GM18861 (cell line): ENCODE measurements around the gene ACSL1.
"Not testable (repeated sequence)": the region's sequence is repeated elsewhere in the genome, so short reads cannot be mapped to it uniquely, and the experiment has no call there.

Source experiments
- ATAC-seq: cut with Tn5 transposase; IDR thresholded peaks from one replicate; pipeline ENCODE4 v1.9.1; 2021; ENCODE audit not compliant: unreplicated experiment

Gene ACSL1

DNA sequence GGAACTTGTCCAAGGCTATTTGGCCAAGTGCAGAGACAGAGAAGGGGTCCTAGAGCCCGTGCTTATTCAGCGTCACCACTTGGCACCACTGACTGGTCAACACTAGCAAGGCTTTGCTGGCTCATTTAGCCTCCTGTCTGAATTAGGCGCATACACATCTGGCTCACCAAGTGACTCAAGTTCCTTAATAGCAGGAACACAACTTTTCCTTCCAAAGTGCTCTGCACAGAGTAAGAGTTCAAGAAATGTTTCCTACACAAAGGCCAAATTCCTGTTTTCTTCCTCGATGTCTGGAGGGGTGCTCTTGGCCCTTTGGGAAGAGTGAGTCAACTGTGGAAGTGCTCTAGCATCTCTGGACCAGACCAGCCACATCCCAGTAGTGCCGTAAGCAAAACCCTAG is 65.1 kb downstream of the ACSL1 start:
- ATAC-seq, result no peak

DNA sequence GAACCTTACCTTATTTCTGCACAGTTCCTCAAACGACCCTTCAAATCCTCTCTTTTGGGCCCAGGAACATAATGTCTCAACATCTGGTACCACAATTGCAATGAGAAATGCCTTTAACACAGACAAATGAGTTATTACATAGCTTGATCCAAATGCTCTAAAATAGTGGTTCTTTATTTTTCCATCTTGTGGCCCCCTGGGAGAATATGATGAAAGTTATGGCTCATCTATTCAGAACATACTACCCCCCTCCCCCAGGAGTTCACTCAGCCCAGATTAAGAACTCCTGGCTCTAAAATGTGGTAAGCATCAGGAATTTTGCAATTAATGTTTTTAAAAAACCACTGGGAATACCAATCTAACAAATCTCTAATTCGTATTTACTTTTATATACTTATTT is 68.0 kb downstream of the ACSL1 start:
- ATAC-seq, result no peak

DNA sequence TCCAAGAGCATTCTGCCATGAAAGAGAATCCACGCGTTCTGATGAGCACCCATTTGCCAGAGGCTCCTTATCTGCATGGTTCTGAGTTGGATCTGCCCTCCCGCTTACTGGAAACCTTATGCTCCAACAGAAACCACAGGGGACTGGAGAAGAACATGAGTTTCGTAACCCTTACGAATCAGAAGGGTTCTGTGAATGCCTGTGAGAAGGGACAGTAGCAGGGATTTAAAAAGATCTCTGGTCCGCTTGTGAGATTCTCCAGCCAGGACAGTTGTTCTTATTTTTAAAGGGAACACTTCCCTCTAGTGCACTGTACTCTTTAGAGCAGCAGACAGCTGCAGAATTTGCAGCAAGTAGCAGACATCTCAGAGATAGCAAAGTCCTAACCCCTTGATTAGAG is 69.4 kb downstream of the ACSL1 start:
- ATAC-seq, result no peak

DNA sequence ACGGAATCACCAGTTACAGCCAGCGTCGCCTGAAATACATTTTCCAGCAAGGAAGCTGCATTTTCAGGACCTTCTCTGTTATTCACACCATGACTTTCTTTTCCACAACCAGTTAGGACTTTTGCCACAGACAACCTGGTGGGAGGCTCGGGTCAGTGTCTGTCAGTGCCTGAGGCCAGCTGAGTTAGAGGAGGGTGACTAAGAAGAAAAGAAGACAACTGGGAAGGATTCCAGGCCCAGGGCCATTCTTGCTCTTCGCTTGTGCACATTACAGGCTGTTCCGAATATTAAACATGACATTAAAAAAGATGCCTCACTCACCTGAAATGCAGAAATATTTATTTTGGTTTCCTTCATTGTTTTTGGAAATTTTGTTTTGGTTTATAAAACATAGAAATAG is 70.5 kb downstream of the ACSL1 start:
- no peak for ATAC-seq

DNA sequence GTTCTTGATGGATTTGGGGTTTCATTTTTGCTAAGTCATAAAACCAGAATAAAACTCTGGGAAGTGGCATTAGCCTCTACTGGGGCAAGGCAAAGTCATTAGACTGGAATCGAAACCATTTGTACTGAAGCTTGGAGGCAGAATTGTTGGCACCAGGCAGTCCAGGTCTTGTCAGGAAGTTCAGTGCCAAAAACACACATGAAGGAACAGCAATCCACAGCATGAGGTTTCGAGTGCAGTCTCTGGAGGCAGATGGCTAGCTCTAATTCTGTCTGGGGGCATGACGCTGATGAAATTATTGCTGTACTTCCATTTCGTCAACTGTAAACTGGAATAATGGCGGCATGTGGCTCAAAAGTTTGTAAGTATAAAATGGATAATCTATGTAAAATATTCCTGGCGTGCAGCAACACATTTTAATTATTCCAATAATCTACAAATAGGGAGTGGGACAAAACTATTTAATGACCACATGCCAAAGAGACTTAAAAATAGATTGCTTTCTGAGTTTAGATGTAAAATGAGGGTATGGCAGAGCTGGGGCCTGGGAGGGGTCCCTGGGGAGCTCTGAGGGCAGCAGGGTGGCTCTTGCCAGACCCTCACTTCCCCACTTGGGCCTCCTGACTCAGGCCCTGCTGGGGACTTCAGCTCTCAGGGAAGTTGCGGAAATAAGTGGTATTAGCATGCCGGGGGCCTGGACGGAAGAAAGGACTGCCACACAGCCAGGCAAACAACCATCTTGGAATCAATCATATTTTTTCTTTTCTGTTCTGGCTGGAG is 73.1 kb downstream of the ACSL1 start:
- ATAC-seq, result no peak

DNA sequence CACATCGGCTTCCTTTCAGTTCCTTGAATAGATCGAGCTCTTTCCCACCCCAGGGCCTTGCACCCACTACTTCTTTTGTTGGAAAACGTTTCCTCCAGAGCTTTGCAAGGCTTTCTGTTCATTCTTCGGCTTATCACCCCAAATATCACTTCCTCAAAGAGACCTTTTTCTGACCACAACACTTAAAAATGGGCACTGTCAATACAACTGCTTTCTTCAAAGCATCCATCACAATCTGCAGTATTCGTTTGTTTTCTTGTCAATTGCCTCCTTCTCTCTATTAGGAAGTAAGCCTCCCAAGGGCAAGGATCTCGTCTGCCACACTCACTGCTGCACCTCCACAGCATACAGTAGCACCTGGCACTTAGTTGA is 74.2 kb downstream of the ACSL1 start:
- ATAC-seq, result no peak

DNA sequence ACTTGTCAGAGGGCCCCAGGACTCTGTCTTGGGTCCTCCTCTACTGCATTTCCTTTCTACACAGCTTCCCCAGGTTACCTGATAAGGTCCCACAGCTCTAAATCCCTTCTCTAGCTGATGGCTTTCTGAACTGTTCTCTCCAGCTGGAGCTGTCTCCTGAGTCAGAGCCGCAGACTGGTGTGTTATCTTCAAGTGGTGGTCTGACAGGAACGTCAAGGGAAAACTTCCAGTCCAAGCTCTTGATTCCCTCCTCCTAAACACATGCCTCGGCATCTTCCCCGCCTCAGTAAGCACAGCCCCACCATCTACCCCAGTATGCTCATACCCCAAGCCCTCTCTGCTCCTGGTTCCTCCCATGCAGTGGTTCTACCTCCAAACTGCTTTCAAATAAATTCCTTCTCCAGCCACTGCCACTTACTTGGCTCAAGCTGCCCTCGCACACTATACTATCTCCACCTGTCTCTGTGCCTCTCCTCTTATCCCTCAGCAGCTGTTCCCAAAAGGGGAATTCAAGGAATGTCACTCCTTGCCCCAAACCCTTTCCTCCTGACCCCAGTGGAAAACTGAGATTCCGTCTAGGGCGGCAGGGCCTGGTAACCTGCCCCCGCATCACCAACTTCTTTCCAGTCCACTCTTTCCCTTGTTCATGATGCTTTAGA is 74.7 kb downstream of the ACSL1 start:
- no peak for ATAC-seq

DNA sequence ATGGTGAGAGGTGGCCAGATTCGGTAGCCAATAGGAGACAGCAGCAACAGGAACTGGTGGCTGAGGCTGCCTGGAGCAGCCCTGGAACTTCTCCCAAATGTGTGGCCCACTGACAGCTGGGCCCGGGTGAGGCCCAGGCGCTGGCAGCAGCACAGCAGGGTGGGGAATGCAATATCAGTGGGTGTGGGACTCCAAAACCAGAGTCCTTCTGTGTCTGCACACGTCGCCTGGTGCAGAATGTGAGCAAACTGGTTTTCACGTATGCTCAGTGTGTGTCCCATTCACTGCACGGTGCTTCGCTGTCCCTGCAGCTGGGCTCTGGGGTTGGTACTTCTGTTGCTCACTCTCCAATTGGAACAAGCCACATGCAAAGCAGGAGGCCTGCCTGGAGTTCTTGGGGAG is 77.5 kb downstream of the ACSL1 start:
- ATAC-seq, result no peak

DNA sequence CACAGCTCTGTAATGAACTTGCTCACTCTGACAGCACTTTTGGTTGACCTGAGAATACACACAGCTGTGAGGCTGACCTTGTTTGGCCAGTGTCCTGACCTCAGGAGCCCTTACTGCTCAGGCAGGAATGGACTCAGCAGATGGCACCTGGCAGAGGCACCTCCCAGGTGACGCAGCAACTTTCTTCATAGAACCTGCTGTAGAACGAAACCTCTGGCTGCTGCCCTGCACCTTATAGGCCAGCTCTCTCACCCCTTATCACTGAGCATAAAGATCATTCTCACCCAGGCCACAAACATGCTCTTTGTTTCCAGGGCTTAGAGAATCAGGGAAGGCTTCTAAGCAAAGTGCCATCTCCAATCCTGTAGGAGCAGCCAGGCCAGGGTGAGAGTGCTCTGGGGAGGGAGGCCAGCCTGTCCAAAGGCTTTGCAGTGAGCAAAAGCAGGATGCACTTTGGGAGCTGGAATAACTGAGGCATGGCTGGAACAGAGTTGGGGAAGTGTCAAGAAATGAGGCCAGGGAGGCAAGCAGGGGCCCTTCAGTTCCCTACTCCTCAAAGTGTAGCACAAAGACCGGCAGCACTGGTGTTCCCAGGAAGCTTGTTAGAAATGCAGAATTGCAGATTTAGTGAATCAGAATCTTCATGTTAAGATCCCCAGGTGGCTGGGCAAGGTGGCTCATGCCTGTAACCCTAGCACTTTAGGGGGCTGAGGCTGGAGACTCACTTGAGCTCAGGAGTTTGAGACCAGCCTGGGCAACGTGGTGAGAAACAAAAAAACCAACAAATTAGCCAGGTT is 78.5 kb downstream of the ACSL1 start:
- ATAC-seq, result no peak

DNA sequence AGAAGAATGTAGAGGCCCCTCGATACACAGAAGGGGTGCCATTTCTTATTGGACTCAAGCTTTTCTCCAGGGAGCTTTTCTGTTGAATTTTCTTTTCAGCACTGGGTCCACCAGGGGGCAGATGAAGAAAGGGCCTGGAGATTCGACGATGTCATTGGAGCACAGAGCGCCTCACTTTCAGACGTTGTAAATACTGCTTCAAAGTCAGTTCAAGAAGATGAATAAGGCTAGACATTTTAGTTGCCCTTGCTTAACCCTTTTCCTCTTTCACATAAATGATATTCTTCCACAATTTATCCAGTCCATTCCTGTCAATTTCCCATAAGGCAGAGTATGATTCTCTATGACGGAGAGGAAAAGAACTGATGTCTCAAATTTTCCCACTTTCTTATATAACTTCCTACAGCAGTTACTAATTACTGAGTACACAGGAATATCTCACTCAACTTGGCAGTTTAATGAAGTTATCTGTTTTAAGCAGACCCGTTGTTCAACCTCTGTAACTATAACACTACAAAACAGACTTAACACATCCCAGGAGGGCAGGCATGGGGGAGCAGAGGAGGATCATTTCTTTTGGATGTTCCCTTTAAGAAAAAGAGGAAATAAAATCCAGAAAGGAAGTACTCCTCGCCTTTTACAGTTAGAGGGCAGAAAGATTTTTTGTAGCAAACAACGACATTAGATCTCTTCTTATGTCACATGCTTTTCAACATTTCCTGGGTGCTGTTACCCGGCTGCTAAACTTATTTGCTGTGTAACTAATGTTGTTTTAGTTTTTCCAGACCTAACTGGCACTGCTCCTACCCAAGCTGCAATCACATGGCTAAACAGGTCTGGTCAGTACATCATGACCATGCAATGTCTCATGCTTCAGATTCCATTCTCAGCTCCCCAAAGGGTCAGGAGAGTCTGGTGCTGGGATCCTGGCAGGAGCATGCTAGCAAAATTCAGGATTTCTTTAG is 79.7 kb downstream of the ACSL1 start:
- ATAC-seq, result peak; percentile 59

DNA sequence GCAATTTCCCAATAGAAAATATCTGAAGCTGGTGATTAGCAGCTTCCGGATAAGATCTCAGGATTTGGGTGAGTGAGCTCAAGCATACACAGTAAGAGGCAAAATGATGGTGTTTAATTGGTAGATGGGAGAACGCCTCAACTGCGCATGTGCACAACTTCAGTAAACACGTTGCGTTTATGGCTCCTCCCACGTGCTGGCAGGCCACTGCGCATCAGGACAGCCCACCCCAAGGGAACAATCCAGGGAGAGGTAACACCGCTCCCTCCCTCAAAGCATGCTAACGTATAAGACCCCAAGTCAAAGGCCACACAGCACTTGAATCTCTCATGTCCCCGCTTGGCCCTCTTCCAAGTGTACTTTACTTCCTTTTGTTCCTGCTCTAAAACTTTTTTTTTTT is 81.5 kb downstream of the ACSL1 start:
- ATAC-seq, result no peak

DNA sequence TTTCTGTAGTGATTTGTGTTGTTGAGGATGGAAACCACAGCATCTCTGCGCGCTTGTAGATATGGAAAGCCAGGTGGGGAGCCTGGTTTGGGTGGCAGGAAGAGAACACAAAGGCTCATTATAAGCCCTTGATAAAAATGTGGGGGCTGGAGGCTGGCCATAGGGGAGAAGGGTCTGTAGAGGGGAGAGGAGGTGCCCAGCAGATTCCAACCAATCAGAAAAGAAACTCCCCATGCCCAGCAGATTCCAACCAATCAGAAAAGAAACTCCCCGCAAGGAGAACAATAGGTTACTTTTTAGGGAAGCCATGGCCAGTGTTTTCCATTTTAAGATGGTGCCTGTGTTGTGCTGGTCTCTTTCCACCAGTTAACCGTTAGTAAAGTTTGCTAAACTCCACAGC is 82.1 kb downstream of the ACSL1 start:
- ATAC-seq, result no peak

DNA sequence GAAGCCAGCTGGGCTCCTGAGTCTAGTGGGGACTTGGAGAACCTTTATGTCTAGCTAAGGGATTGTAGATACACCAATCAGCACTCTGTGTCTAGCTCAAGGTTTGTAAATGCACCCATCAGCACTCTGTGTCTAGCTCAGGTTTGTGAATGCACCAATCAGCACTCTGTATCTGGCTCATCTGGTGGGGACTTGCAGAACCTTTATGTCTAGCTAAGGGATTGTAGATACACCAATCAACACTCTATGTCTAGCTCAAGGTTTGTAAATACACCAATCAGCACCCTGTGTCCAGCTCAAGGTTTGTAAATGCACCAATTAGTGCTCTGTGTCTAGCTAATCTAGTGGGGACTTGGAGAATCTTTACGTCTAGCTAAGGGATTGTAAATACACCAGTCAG is 84.1 kb downstream of the ACSL1 start:
- not testable (repeated sequence) for ATAC-seq

DNA sequence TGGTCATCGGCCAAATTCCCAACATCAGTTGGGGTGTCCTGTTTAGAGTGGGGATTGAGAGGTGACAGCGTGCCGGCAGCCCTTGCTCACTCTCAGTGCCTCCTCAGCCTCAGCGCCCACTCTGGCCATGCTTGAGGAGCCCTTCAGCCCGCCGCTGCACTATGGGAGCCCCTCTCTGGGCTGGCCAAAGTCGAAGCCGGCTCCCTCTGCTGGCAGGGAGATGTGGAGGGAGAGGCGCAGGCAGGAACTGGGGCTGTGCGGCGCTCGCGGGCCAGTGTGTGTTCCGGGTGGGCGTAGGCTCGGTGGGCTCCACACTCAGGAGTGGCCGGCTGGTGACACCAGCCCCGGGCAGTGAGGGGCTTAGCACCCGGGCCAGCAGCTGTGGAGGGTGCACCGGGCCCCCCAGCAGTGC is 84.8 kb downstream of the ACSL1 start:
- ATAC-seq, result no peak

DNA sequence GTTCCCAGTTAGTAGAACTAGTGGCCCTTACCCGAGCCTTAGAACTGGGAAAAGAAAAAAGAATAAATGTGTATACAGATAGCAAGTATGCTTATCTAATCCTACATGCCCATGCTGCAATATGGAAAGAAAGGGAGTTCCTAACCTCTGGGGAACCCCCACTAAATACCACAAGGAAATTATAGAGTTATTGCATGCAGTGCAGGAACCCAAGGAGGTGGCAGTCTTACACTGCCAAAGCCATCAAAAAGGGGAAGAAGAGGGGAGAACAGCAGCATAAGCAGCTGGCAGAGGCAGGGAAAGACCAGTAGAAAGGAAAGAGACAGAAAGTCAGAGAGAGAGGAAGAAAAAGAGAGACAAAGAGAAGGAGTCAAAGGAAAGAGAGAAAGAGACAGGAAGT is 86.2 kb downstream of the ACSL1 start:
- not testable (repeated sequence) for ATAC-seq

DNA sequence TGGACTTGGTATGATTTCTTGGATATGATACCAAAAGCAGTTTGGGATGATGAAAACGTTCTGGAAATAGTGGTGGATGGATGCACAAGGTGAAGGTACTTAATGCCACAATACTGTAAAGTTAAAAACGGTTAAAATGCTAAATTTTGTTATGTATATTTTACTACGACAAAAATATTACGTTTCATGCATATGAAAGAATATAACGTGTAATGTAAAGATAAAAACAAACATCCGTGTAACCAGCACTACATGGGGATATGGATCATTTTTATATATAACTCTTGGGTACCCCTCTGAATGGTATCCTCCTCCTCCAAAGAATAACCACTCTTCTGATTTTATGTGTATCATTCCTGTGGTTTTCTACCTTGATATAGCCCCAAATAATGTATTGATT is 91.0 kb downstream of the ACSL1 start:
- no peak for ATAC-seq

DNA sequence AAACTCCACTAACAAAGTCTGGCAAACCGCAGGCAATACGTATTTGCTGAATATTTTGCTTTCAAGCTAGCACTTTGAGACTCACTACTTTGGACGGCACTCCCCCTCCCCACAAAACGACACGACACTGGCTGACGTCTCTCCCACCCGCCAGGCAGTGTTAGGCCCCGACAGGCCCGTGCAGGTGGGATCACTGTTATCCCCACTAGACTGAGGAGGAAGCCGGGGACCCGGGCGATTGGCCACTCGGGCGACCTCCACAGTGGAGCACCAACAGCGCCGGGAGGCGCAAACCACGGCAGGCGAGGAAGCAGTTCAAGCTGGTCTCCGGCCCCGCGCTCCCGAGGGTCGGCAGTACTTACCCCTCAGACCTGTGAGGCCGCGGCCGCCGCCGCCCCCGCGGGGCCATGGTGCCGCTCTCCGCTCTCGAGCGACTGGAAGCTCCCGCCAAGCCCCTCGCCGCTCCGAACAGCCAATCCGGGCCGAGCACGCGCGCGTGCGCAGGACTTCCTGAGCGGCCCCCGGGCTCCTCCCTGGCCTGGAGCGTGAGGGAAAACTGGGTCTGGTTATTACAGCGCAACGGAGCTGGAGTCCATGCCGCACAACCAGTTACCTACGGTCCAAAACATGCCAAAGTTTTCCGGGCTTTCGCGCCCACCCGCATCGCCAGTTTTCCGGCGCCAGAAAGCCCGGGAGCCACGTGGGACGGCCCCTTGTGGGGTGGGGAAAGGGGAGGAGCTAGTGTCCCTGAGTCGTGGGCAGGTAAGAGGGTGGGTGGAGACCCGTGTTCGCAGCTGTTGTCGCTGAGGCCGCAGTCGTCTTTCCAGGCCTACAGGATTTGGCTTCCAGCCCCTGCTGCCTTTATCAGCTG is 91.9 kb downstream of the ACSL1 start, which contains the start of gene CENPU:
CENPU (minus strand) TSS at position 443 of the 871 bp plus-strand sequence; CDS start at position 409, 34 bp downstream.
- ATAC-seq, result peak; percentile 91

DNA sequence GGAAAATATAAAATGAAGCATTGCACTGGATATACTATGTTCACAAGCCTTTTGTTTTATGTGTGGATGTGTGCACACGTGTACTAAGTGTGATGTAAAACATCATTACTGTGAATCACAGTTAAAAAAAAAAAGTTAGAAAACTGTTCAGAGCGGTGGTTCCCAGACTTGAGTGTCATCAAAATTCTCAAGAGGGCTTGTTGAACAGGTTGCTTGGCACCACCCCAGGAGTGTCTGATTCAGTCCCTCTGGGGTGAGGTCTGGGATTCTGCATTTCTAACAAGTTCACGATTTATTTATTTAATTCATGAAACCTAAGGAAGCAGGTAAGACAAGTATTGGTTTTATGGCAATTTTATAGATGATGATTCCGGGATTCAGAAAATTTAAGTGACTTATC is 93.6 kb downstream of the ACSL1 start:
- ATAC-seq, result no peak

DNA sequence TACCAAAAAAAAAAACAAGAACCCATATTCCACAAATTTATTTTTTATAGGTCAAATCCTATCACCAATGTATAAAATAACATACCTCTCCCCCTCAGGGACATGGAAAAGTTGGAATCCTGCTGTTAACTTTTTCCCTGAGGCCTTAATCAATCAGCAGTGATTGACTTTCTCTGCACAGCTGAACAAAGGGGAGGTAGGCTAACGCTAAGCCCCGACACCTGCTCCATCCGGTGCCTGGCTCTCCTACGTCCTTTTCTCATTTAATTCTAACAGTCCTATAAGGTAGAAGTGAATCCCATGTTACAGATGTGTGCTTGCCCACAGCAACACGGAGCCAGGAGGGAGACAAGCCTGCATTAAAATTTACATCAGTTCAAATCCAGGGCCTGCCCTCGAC is 94.7 kb downstream of the ACSL1 start:
- no peak for ATAC-seq

DNA sequence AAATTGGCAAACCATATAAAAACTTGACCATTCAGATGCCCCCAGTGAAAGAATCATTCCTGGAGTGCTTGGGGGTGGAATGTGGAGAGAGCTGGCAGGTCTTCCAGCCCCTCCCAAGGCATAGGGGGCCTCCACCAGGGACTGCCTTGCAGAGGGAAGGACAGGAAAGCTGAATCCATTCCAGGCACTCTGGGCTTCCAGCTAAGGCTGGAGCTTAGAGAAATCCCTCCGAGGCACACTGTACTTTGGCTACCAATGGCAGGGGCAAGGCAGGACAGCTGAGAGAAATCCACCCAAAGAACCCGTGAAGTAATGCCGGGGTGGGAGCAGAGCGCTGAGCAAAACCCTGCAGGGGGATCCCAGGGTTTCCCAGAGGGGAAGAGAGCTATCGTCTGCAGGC is 95.8 kb downstream of the ACSL1 start:
- no peak for ATAC-seq
